Sigmoid colon (tissue), 4 donors: ENCODE data around the gene NRBF2.

Experiments used
- CTCF ChIP-seq, 4 experiments: fragments of 450-650 bp in 3 of 4; fragments of 200-600 bp in 1 of 4; IDR thresholded peaks; one replicate each; pipeline ENCODE4 v1.5.1; 2016 to 2019; ENCODE audit warnings: antibody characterized with exemption in 4 of 4, mild to moderate bottlenecking in 3 of 4, moderate library complexity in 2 of 4
- POLR2A ChIP-seq, 2 donors: fragments of 450-650 bp; IDR thresholded peaks; one replicate each; pipeline ENCODE4 v1.6.1; 2016; ENCODE audit warnings: antibody characterized with exemption in 2 of 2, mild to moderate bottlenecking in 2 of 2, moderate library complexity in 2 of 2
- POLR2AphosphoS5 ChIP-seq, 4 donors: sonication (generic); formaldehyde crosslinking; IDR thresholded peaks; one replicate each; pipeline ENCODE4 v1.6.1; 2017; ENCODE audit warnings: antibody characterized with exemption in 4 of 4

GRCh38 chr10:63110940-63111339 lies 22.2 kb upstream of the NRBF2 start:
- no peak for TF ChIP-seq CTCF (IDR thresholded peaks at IDR 0.05)
- no peak for TF ChIP-seq POLR2AphosphoS5 (IDR thresholded peaks at IDR 0.05)
- no peak for TF ChIP-seq POLR2A (IDR thresholded peaks at IDR 0.05)
